ENCODE data around the gene AKR7A3. TPM values are rescaled to one million over a fixed set of nuclear protein-coding genes. Genes with fewer than 3 reads are reported as not detected.
A peak's percentile ranks its signal among the peaks of the same experiment; 100 is the strongest.

The AKR7A3 gene
- total RNA-seq, 1 donor from 2014 or later, result 0.20 TPM

GRCh38 chr1:19322481-19322880 is 33.9 kb upstream of the AKR7A3 start:
- no peaks in the 10 kb centered on the region for H3K9me3 ChIP-seq (ENCODE audit: insufficient read depth, low read depth, low read length)
- H3K36me3 ChIP-seq (ENCODE audit: insufficient read depth, low read length), result peaks cover 4% of the 10 kb centered on the region
- H3K4me2 ChIP-seq (ENCODE audit: low read length), result no peak overlapping the region
- DNase-seq (ENCODE audit: low read depth) (no peak), FAIRE-seq (no peak)
- no peaks in the 10 kb centered on the region for H3K9me3 Mint-ChIP-seq (ENCODE audit: unreplicated experiment)
- H2AFZ ChIP-seq (ENCODE audit: low read depth, low read length), result no peak overlapping the region
- H3K27ac Mint-ChIP-seq (ENCODE audit: unreplicated experiment), result no peak overlapping the region
- H3K4me1 ChIP-seq (ENCODE audit: insufficient read depth, low read length), result peaks cover 4% of the 10 kb centered on the region
- H3K79me2 ChIP-seq (ENCODE audit: insufficient read depth, low read length), result peaks cover 2% of the 10 kb centered on the region
- no peaks in the 10 kb centered on the region for H3K27me3 ChIP-seq (ENCODE audit: insufficient read depth, low read length)
- H3K4me3 ChIP-seq (ENCODE audit: insufficient read depth, low read depth, low read length), result no peak overlapping the region
- H3K4me1 Mint-ChIP-seq (ENCODE audit: low read depth, unreplicated experiment), result peaks cover 4% of the 10 kb centered on the region
- no peak for TF ChIP-seq CTCF (IDR thresholded peaks at IDR 0.05; ENCODE audit: insufficient read depth, low read depth, low read length)
- no peak for TF ChIP-seq EZH2 (IDR thresholded peaks at IDR 0.05; ENCODE audit: insufficient read depth, low read length)
- no peak overlapping the region for H3K4me3 Mint-ChIP-seq (ENCODE audit: unreplicated experiment)
- no peaks in the 10 kb centered on the region for H3K27me3 Mint-ChIP-seq (ENCODE audit: low read depth, unreplicated experiment)
- no peak overlapping the region for H3K9ac ChIP-seq (ENCODE audit: low read length)
- H3K27ac ChIP-seq (ENCODE audit: low read depth, low read length), result no peak overlapping the region
- H3K36me3 Mint-ChIP-seq (ENCODE audit: low read depth, unreplicated experiment), result peaks cover 26% of the 10 kb centered on the region
- peaks cover 40% of the 10 kb centered on the region for H4K20me1 ChIP-seq (ENCODE audit: insufficient read depth, low read length)

GRCh38 chr1:19321071-19321470 is 32.5 kb upstream of the AKR7A3 start:
- no peak overlapping the region for H2AFZ ChIP-seq (ENCODE audit: low read depth, low read length)
- peaks cover 42% of the 10 kb centered on the region for H4K20me1 ChIP-seq (ENCODE audit: insufficient read depth, low read length)
- H3K27me3 Mint-ChIP-seq (ENCODE audit: low read depth, unreplicated experiment), result no peaks in the 10 kb centered on the region
- DNase-seq (ENCODE audit: low read depth) (no peak), FAIRE-seq (no peak)
- H3K4me1 ChIP-seq (ENCODE audit: insufficient read depth, low read length), result peaks cover 5% of the 10 kb centered on the region
- H3K9me3 Mint-ChIP-seq (ENCODE audit: unreplicated experiment), result no peaks in the 10 kb centered on the region
- no peaks in the 10 kb centered on the region for H3K27me3 ChIP-seq (ENCODE audit: insufficient read depth, low read length)
- H3K9me3 ChIP-seq (ENCODE audit: insufficient read depth, low read depth, low read length), result no peaks in the 10 kb centered on the region
- no peak overlapping the region for H3K9ac ChIP-seq (ENCODE audit: low read length)
- H3K4me2 ChIP-seq (ENCODE audit: low read length), result no peak overlapping the region
- no peak for TF ChIP-seq CTCF (IDR thresholded peaks at IDR 0.05; ENCODE audit: insufficient read depth, low read depth, low read length)
- TF ChIP-seq EZH2 (IDR thresholded peaks at IDR 0.05; ENCODE audit: insufficient read depth, low read length), result no peak
- H3K27ac Mint-ChIP-seq (ENCODE audit: unreplicated experiment), result no peak overlapping the region
- no peak overlapping the region for H3K4me3 ChIP-seq (ENCODE audit: insufficient read depth, low read depth, low read length)
- no peak overlapping the region for H3K4me3 Mint-ChIP-seq (ENCODE audit: unreplicated experiment)
- H3K27ac ChIP-seq (ENCODE audit: low read depth, low read length), result no peak overlapping the region
- peaks cover 4% of the 10 kb centered on the region for H3K4me1 Mint-ChIP-seq (ENCODE audit: low read depth, unreplicated experiment)
- H3K79me2 ChIP-seq (ENCODE audit: insufficient read depth, low read length), result peaks cover 10% of the 10 kb centered on the region
- peaks cover 4% of the 10 kb centered on the region for H3K36me3 ChIP-seq (ENCODE audit: insufficient read depth, low read length)
- peaks cover 26% of the 10 kb centered on the region for H3K36me3 Mint-ChIP-seq (ENCODE audit: low read depth, unreplicated experiment)

GRCh38 chr1:19319196-19319595 is 30.6 kb upstream of the AKR7A3 start:
- Histone ChIP-seq H3K9me3 (ENCODE audit: insufficient read depth, low read depth, low read length) (no peaks in the 10 kb centered on the region), H3K27me3 (ENCODE audit: insufficient read depth, low read length) (no peaks in the 10 kb centered on the region), H4K20me1 (ENCODE audit: insufficient read depth, low read length) (peaks cover 40% of the 10 kb centered on the region), H3K27ac (ENCODE audit: low read depth, low read length) (no peak overlapping the region), H3K9ac (ENCODE audit: low read length) (no peak overlapping the region), H2AFZ (ENCODE audit: low read depth, low read length) (no peak overlapping the region), H3K4me3 (ENCODE audit: insufficient read depth, low read depth, low read length) (no peak overlapping the region), H3K4me2 (ENCODE audit: low read length) (no peak overlapping the region), H3K79me2 (ENCODE audit: insufficient read depth, low read length) (peaks cover 14% of the 10 kb centered on the region), H3K36me3 (ENCODE audit: insufficient read depth, low read length) (peaks cover 4% of the 10 kb centered on the region), H3K4me1 (ENCODE audit: insufficient read depth, low read length) (peaks cover 16% of the 10 kb centered on the region)
- peak; percentile 20 for FAIRE-seq
- Mint-ChIP-seq H3K4me3 (ENCODE audit: unreplicated experiment) (no peak overlapping the region), H3K27ac (ENCODE audit: unreplicated experiment) (no peak overlapping the region), H3K36me3 (ENCODE audit: low read depth, unreplicated experiment) (peaks cover 24% of the 10 kb centered on the region), H3K9me3 (ENCODE audit: unreplicated experiment) (no peaks in the 10 kb centered on the region), H3K4me1 (ENCODE audit: low read depth, unreplicated experiment) (peaks cover 9% of the 10 kb centered on the region), H3K27me3 (ENCODE audit: low read depth, unreplicated experiment) (no peaks in the 10 kb centered on the region)
- DNase-seq (ENCODE audit: low read depth), result no peak
- TF ChIP-seq EZH2 (IDR thresholded peaks at IDR 0.05; ENCODE audit: insufficient read depth, low read length), result no peak
- TF ChIP-seq CTCF (IDR thresholded peaks at IDR 0.05; ENCODE audit: insufficient read depth, low read depth, low read length), result no peak

Data from astrocyte (in vitro differentiated cells and primary cell).